Stomach (tissue), 9 donors: ENCODE results near the gene RAB26. TPM values are rescaled to one million over a fixed set of nuclear protein-coding genes. Genes with fewer than 3 reads are reported as not detected.
A peak's percentile ranks its signal among the peaks of the same experiment; 100 is the strongest.

Source experiments
- DNase-seq, 2 donors: peaks; one replicate each; pipeline versions ENCODE4 v3.0.0 to v3.0.0-alpha.2; 2013 to 2019
- H3K27ac ChIP-seq, 5 donors: fragments of 200-600 bp in 4 of 5; sonication (generic) in 4 of 5; one replicate each; pipeline ENCODE4 v1.5.1; 2013 to 2019; ENCODE audit warnings: mild to moderate bottlenecking in 1 of 5, moderate library complexity in 1 of 5
- H3K27me3 ChIP-seq, 3 donors: fragments of 200-600 bp; sonication (generic); one replicate each; pipeline ENCODE4 v1.5.1; 2017 to 2019; ENCODE audit warnings: mixed run types in 1 of 3
- H3K36me3 ChIP-seq, 4 donors: fragments of 200-600 bp; sonication (generic); 1 replicate in 3 of 4; 2 replicates in 1 of 4; pipeline ENCODE4 v1.5.1; 2016 to 2019
- H3K4me1 ChIP-seq, 4 donors: fragments of 200-600 bp; sonication (generic); one replicate each; pipeline ENCODE4 v1.5.1; 2016 to 2019
- H3K4me3 ChIP-seq, 4 donors: fragments of 200-600 bp; sonication (generic) in 3 of 4; one replicate each; pipeline ENCODE4 v1.5.1; 2016 to 2019; ENCODE audit warnings: mild to moderate bottlenecking in 1 of 4
- H3K9me3 ChIP-seq, 4 donors: fragments of 200-600 bp; sonication (generic); one replicate each; pipeline ENCODE4 v1.5.1; 2016 to 2019
- CTCF ChIP-seq, 7 experiments: fragments of 450-650 bp in 4 of 7; fragments of 200-600 bp in 3 of 7; sonication (generic) in 3 of 7; IDR thresholded peaks; one replicate each; pipeline ENCODE4 v1.5.1; 2016 to 2019; ENCODE audit warnings: antibody characterized with exemption in 7 of 7, control low read depth in 2 of 7, mild to moderate bottlenecking in 1 of 7
- EP300 ChIP-seq: sonication (generic); formaldehyde crosslinking; IDR thresholded peaks from one replicate; pipeline ENCODE4 v1.6.1; 2017; ENCODE audit warnings: antibody characterized with exemption
- POLR2A ChIP-seq, 4 donors: fragments of 450-650 bp; IDR thresholded peaks; one replicate each; pipeline ENCODE4 v1.6.1; 2016; ENCODE audit warnings: antibody characterized with exemption in 4 of 4, control low read depth in 2 of 4, mild to moderate bottlenecking in 1 of 4, moderate library complexity in 1 of 4
- POLR2AphosphoS5 ChIP-seq, 3 donors: sonication (generic); formaldehyde crosslinking; IDR thresholded peaks; one replicate each; pipeline ENCODE4 v1.6.1; 2016; ENCODE audit warnings: antibody characterized with exemption in 3 of 3
- WGBS, 5 donors: extraction: QIAGEN DNeasy Blood & Tissue Kit in 3 of 5; methylation state at CpG; one replicate each; pipeline versions ENCODE4 v1.1.5 to v1.1.7; 2013 to 2018; 5-methylcytosine and 5-hydroxymethylcytosine counted together
- intact Hi-C: fragments of 100-400 bp; cut with DNase I; formaldehyde crosslinking; loops from one replicate; pipeline ENCODE4 v1.15.1; 2023; ENCODE audit warnings: low total_unique reads
- polyA plus RNA-seq, 3 donors: library from polyadenylated mRNA; stranded (reverse); fragments of 200-250 nt; gene quantifications; one replicate each; pipeline ENCODE4 v1.2.3, GENCODE V29; 2013
- total RNA-seq, 5 donors: library from RNA; depleted of rRNA; stranded (reverse); fragments of >200 nt; gene quantifications; one replicate each; pipeline versions ENCODE4 v1.1.0 to v1.2.3, GENCODE V29; 2014 to 2016
- donor health status: healthy with polysubstance abuse.
- donor health status: Bipolar disorder and iron deficiency.
- donor health status: healthy.

RAB26 gene
- total and polyA plus RNA-seq, 8 donors, result 15.1 to 114 (median 27.2) TPM; not detected in 3

- peak; percentile 48 to 73 for DNase-seq
- Histone ChIP-seq H3K27me3 (peaks cover 0 to 4% (median 0%) of the 10 kb centered on the region in 3 donors), H3K9me3 (no peaks in the 10 kb centered on the region), H3K27ac (peak overlapping the region; percentile 73 to 97 (median 87)), H3K4me1 (peaks cover 59 to 76% (median 68%) of the 10 kb centered on the region in 4 donors), H3K4me3 (peak overlapping the region; percentile 45 to 61 (median 50)), H3K36me3 (peaks cover 8 to 13% (median 12%) of the 10 kb centered on the region in 4 donors)
- TF ChIP-seq CTCF (IDR thresholded peaks at IDR 0.05) (no peak), EP300 (no peak), POLR2A (IDR thresholded peaks at IDR 0.05) (no peak), POLR2AphosphoS5 (IDR thresholded peaks at IDR 0.05) (no peak)
- WGBS, 5 donors, result 1 to 2% (median 2%) methylated on average over 21 to 62 of the region's 62 CpGs
- intact Hi-C loops, result no loop called here
These were observed 547 bp downstream of the RAB26 start for GRCh38 chr16:2148714-2149629.

- peaks cover 8 to 13% (median 12%) of the 10 kb centered on the region in 4 donors for H3K36me3 ChIP-seq
- peaks cover 0 to 4% (median 0%) of the 10 kb centered on the region in 3 donors for H3K27me3 ChIP-seq
- DNase-seq, result no peak
- 51 to 55% (median 52%) methylated on average over 12 to 24 of the region's 24 CpGs for WGBS, 5 donors
- intact Hi-C loops, result loop anchor here (5.0 kb wide), 1 partner anchor 128 kb away; no protein-coding TSS in a partner anchor
- peaks cover 64 to 84% (median 76%) of the 10 kb centered on the region in 4 donors for H3K4me1 ChIP-seq
- TF ChIP-seq CTCF (IDR thresholded peaks at IDR 0.05) (no peak), POLR2AphosphoS5 (IDR thresholded peaks at IDR 0.05) (peak in 1 of 3 donors; percentile 18), EP300 (no peak)
- peak overlapping the region in 2 of 4 donors; percentile 13 to 61 for H3K4me3 ChIP-seq
- no peaks in the 10 kb centered on the region for H3K9me3 ChIP-seq
- peak overlapping the region; percentile 73 to 97 (median 87) for H3K27ac ChIP-seq
These were observed 1.4 kb downstream of the RAB26 start for GRCh38 chr16:2149630-2150417.

GRCh38 chr16:2150418-2151187 lies 2.2 kb downstream of the RAB26 start:
- Histone ChIP-seq H3K4me3 (peak overlapping the region in 1 of 4 donors; percentile 6), H3K27ac (peak overlapping the region; percentile 27 to 97 (median 81)), H3K9me3 (no peaks in the 10 kb centered on the region), H3K36me3 (peaks cover 8 to 13% (median 12%) of the 10 kb centered on the region in 4 donors), H3K4me1 (peaks cover 64 to 85% (median 78%) of the 10 kb centered on the region in 4 donors), H3K27me3 (peaks cover 0 to 4% (median 0%) of the 10 kb centered on the region in 3 donors)
- TF ChIP-seq POLR2AphosphoS5 (IDR thresholded peaks at IDR 0.05) (peak in 2 of 3 donors; percentile 11 to 51), POLR2A (IDR thresholded peaks at IDR 0.05) (no peak)
- peak; percentile 59 to 78 for DNase-seq
- intact Hi-C loops, result loop anchor here (5.0 kb wide), 1 partner anchor 128 kb away; no protein-coding TSS in a partner anchor
- WGBS, 5 donors, result 29 to 44% (median 33%) methylated on average over 6 to 18 of the region's 18 CpGs
